WERI-Rb-1 (cell line): Measurements from ENCODE around the gene BAD.

Experiments used
- DNase-seq: peaks from one replicate; pipeline ENCODE4 v3.0.0-alpha.2; 2020
- H3K27ac ChIP-seq: fragments of 250-450 bp; sonication (Bioruptor Pico); 2 replicates; pipeline ENCODE4 v1.5.1; 2020; ENCODE audit warnings: mild to moderate bottlenecking, moderate library complexity
- H3K27me3 ChIP-seq: fragments of 250-450 bp; sonication (Bioruptor Pico); 2 replicates; pipeline ENCODE4 v1.5.1; 2021; ENCODE audit warnings: mild to moderate bottlenecking, low read depth, moderate library complexity; ENCODE audit not compliant: insufficient read depth, severe bottlenecking
- H3K36me3 ChIP-seq: fragments of 250-450 bp; sonication (Bioruptor Pico); 2 replicates; pipeline ENCODE4 v1.5.1; 2020; ENCODE audit warnings: mild to moderate bottlenecking, moderate library complexity
- H3K4me3 ChIP-seq: 2 replicates; pipeline ENCODE4 v1.5.1; 2011; ENCODE audit warnings: low read depth, mild to moderate bottlenecking, control low read depth, low read length
- H3K9me3 ChIP-seq: fragments of 250-450 bp; sonication (Bioruptor Pico); 2 replicates; pipeline ENCODE4 v1.5.1; 2021; ENCODE audit warnings: mild to moderate bottlenecking, moderate library complexity; ENCODE audit not compliant: severe bottlenecking
- CTCF ChIP-seq: IDR thresholded peaks from 2 replicates; pipeline ENCODE4 v1.5.1; 2011; ENCODE audit warnings: low read depth, mild to moderate bottlenecking, control low read depth, inconsistent platforms, low read length

BAD gene

GRCh38 chr11:64288353-64288750, 3.9 kb upstream of the BAD start:
- Histone ChIP-seq H3K36me3 (peaks cover 3% of the 10 kb centered on the region), H3K4me3 (no peak overlapping the region), H3K27ac (no peak overlapping the region), H3K9me3 (no peaks in the 10 kb centered on the region), H3K27me3 (peaks cover 22% of the 10 kb centered on the region)
- no peak for DNase-seq
- TF ChIP-seq CTCF, result no peak

GRCh38 chr11:64287676-64288352, 3.3 kb upstream of the BAD start:
- Histone ChIP-seq H3K4me3 (no peak overlapping the region), H3K36me3 (peaks cover 8% of the 10 kb centered on the region), H3K27me3 (peaks cover 16% of the 10 kb centered on the region), H3K9me3 (no peaks in the 10 kb centered on the region), H3K27ac (no peak overlapping the region)
- no peak for TF ChIP-seq CTCF
- no peak for DNase-seq

GRCh38 chr11:64286801-64287159, 2.3 kb upstream of the BAD start:
- no peaks in the 10 kb centered on the region for H3K9me3 ChIP-seq
- TF ChIP-seq CTCF, result no peak
- H3K36me3 ChIP-seq, result peaks cover 17% of the 10 kb centered on the region
- no peak overlapping the region for H3K27ac ChIP-seq
- H3K27me3 ChIP-seq, result peaks cover 9% of the 10 kb centered on the region
- DNase-seq, result no peak
- no peak overlapping the region for H3K4me3 ChIP-seq

GRCh38 chr11:64285885-64286800, 1.7 kb upstream of the BAD start:
- no peaks in the 10 kb centered on the region for H3K9me3 ChIP-seq
- peaks cover 23% of the 10 kb centered on the region for H3K36me3 ChIP-seq
- peak; percentile 27; the same call in 1 of the 2 replicates for TF ChIP-seq CTCF
- DNase-seq, result peak; percentile 39
- peak overlapping the region; percentile 96 for H3K4me3 ChIP-seq
- H3K27me3 ChIP-seq, result peaks cover 6% of the 10 kb centered on the region
- H3K27ac ChIP-seq, result peak overlapping the region; percentile 91

- H3K27me3 ChIP-seq, result no peaks in the 10 kb centered on the region
- peak within 1 kb of the TSS; percentile 96 for H3K4me3 ChIP-seq
- peaks cover 29% of the 10 kb centered on the region for H3K36me3 ChIP-seq
- peak; percentile 83 for DNase-seq
- no peaks in the 10 kb centered on the region for H3K9me3 ChIP-seq
- H3K27ac ChIP-seq, result peak within 1 kb of the TSS; percentile 91
- TF ChIP-seq CTCF, result no peak
These were observed 758 bp upstream of the BAD start, which contains the start of gene GPR137 for GRCh38 chr11:64284962-64285884. Gene GPR137, plus strand, starts transcription at chr11:64285848. Its CDS starts 677 bp downstream, at chr11:64286525.
